HepG2 (cell line): ENCODE data around the gene ZNF844. TPM values are rescaled to one million over a fixed set of nuclear protein-coding genes. Genes with fewer than 3 reads are reported as not detected.

Experiments used
- ATF3 ChIP-seq: sonication (generic); formaldehyde crosslinking; IDR thresholded peaks from 2 replicates; pipeline ENCODE4 v1.4.0; 2020; ENCODE audit warnings: missing genetic modification reagents
- CREM ChIP-seq, 2 experiments: sonication (generic) in 1 of 2; formaldehyde crosslinking in 1 of 2; IDR thresholded peaks; 2 replicates each; pipeline versions ENCODE4 v1.4.0 to v1.6.1; 2016 to 2020; ENCODE audit warnings: antibody characterized with exemption in 1 of 2, mild to moderate bottlenecking in 1 of 2, missing genetic modification reagents in 1 of 2
- E2F2 ChIP-seq: sonication (generic); formaldehyde crosslinking; IDR thresholded peaks from 2 replicates; pipeline ENCODE4 v1.4.0; 2020; ENCODE audit warnings: missing genetic modification reagents, borderline replicate concordance
- ELF3 ChIP-seq: IDR thresholded peaks from 2 replicates; pipeline ENCODE4 v1.6.1; 2016; ENCODE audit warnings: missing genetic modification reagents, missing compliant biosample characterization
- FOXP4 ChIP-seq: sonication (generic); formaldehyde crosslinking; IDR thresholded peaks from 2 replicates; pipeline ENCODE4 v1.4.0; 2020; ENCODE audit warnings: missing genetic modification reagents
- IKZF4 ChIP-seq: sonication (generic); formaldehyde crosslinking; IDR thresholded peaks from 2 replicates; pipeline ENCODE4 v1.5.1; 2020; ENCODE audit warnings: borderline replicate concordance, mild to moderate bottlenecking, low read depth, missing genetic modification reagents; ENCODE audit errors: not compliant biosample characterization
- KLF6 ChIP-seq: IDR thresholded peaks from 2 replicates; pipeline ENCODE4 v1.8.0; 2016; ENCODE audit warnings: missing biosample characterization, missing genetic modification reagents
- MEIS1 ChIP-seq: sonication (generic); formaldehyde crosslinking; IDR thresholded peaks from 2 replicates; pipeline ENCODE4 v1.9.0; 2021; ENCODE audit warnings: mild to moderate bottlenecking, missing genetic modification reagents, moderate library complexity, borderline replicate concordance
- MNT ChIP-seq: fragments of 450-650 bp; IDR thresholded peaks from 2 replicates; pipeline ENCODE4 v1.6.1; 2016
- PBX2 ChIP-seq: IDR thresholded peaks from 2 replicates; pipeline ENCODE4 v1.6.1; 2016; ENCODE audit warnings: control low read depth
- POLR2G ChIP-seq: fragments of 200-400 bp; formaldehyde crosslinking; IDR thresholded peaks from 2 replicates; pipeline ENCODE4 v1.6.1; 2018; ENCODE audit warnings: mild to moderate bottlenecking, low read depth, low read length, moderate library complexity
- SMAD1 ChIP-seq: sonication (generic); formaldehyde crosslinking; IDR thresholded peaks from 2 replicates; pipeline ENCODE4 v1.4.0; 2020; ENCODE audit warnings: missing genetic modification reagents, low read depth, mild to moderate bottlenecking, borderline replicate concordance
- SP4 ChIP-seq: sonication (generic); formaldehyde crosslinking; IDR thresholded peaks from 2 replicates; pipeline ENCODE4 v1.8.1; 2023; ENCODE audit warnings: mild to moderate bottlenecking, missing genetic modification reagents
- ZBTB34 ChIP-seq: sonication (generic); formaldehyde crosslinking; IDR thresholded peaks from 2 replicates; pipeline ENCODE4 v1.8.0; 2022; ENCODE audit warnings: mild to moderate bottlenecking, missing genetic modification reagents
- ZBTB7A ChIP-seq: sonication (generic); formaldehyde crosslinking; IDR thresholded peaks from 2 replicates; pipeline ENCODE4 v1.8.0; 2022; ENCODE audit warnings: mild to moderate bottlenecking, missing genetic modification reagents
- ZNF432 ChIP-seq: sonication (generic); formaldehyde crosslinking; IDR thresholded peaks from 2 replicates; pipeline ENCODE4 v1.5.0; 2020; ENCODE audit warnings: missing genetic modification reagents, mild to moderate bottlenecking, borderline replicate concordance
- ZNF576 ChIP-seq: sonication (generic); formaldehyde crosslinking; IDR thresholded peaks from 2 replicates; pipeline ENCODE4 v1.4.0; 2020; ENCODE audit warnings: mild to moderate bottlenecking, missing genetic modification reagents
- ZNF644 ChIP-seq: IDR thresholded peaks from 2 replicates; pipeline ENCODE4 v1.6.1; 2016; ENCODE audit warnings: low read depth
- ZNF777 ChIP-seq: sonication (generic); formaldehyde crosslinking; IDR thresholded peaks from 2 replicates; pipeline ENCODE4 v1.4.0; 2020; ENCODE audit warnings: missing genetic modification reagents
- ZNF841 ChIP-seq: sonication (generic); formaldehyde crosslinking; IDR thresholded peaks from 2 replicates; pipeline ENCODE4 v1.8.1; 2023; ENCODE audit warnings: missing genetic modification reagents, borderline replicate concordance
- polyA plus RNA-seq, 8 experiments: library from polyadenylated mRNA; depleted of rRNA in 3 of 8; stranded (reverse) in 7 of 8; unstranded in 1 of 8; fragments of >200 nt; fragmentation: Illumina TruSeq in 4 of 8; extraction: Trizol in 4 of 8; gene quantifications; 2 replicates each; pipeline versions ENCODE4 v1.2.1 to v1.2.3, GENCODE V29; 2011 to 2016; ENCODE audit warnings: low read depth in 4 of 8, missing spikeins in 1 of 8, mixed read lengths in 1 of 8; ENCODE audit not compliant: insufficient read depth in 1 of 8
- total RNA-seq, 5 experiments: library from RNA; depleted of rRNA; stranded (reverse); fragments of >200 nt; fragmentation: Illumina TruSeq; extraction: Trizol; gene quantifications; 2 replicates each; pipeline ENCODE4 v1.2.3, GENCODE V29; 2016; ENCODE audit warnings: low read depth in 1 of 5

The ZNF844 gene
- total and polyA plus RNA-seq, 2 of the 13 experiments (the other 11 are each of a cell fraction or from before 2014, with no cell fraction given) = 1.0 to 3.2 TPM

GRCh38 chr19:12064590-12065538, at the start of gene ZNF844 (continued):
- TF ChIP-seq POLR2G (peak; percentile 88), ELF3 (CRISPR knock-in tag) (no peak), ZNF576 (CRISPR knock-in tag) (no peak), ZBTB7A (no peak), ZNF432 (no peak), CREM (IDR thresholded peaks at IDR 0.05) (no peak), CREM (CRISPR knock-in tag; IDR thresholded peaks at IDR 0.05) (no peak), ZBTB34 (no peak), SMAD1 (CRISPR knock-in tag) (no peak), KLF6 (CRISPR knock-in tag) (no peak), MEIS1 (peak; percentile 85; the same call in 1 of the 2 replicates), FOXP4 (0 out of 2 replicates have a peak, but pooled peaks have one; percentile 24), E2F2 (CRISPR knock-in tag) (no peak), ATF3 (no peak), MNT (peak; percentile 50), ZNF777 (peak; percentile 56; the same call in 1 of the 2 replicates), IKZF4 (no peak), SP4 (CRISPR knock-in tag) (peak; percentile 71; the same call in 1 of the 2 replicates), ZNF841 (no peak), ZNF644 (CRISPR knock-in tag) (no peak), PBX2 (CRISPR knock-in tag) (peak; percentile 87)
